ENCODE data around the gene HUS1B.

DNA sequence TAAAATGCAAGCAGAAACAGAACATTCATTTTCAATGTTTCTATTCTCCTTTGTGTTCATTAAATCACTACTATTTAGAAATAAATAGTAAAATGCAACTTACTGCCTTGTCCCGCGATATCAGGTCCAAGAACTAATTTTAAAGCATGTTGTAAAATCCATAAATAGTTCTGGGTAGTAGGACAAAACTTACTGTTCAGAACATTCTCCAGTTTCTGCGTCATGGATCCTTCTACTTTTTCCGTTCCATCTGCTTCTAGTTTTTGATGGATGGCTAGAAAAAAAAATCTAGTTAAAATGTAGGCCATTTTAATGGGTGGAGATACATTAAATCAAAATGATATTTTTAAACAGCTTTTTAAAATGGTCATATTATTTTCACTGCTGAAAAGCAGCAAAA lies 47.0 kb downstream of the HUS1B start:
- TF ChIP-seq, protein P1, sequence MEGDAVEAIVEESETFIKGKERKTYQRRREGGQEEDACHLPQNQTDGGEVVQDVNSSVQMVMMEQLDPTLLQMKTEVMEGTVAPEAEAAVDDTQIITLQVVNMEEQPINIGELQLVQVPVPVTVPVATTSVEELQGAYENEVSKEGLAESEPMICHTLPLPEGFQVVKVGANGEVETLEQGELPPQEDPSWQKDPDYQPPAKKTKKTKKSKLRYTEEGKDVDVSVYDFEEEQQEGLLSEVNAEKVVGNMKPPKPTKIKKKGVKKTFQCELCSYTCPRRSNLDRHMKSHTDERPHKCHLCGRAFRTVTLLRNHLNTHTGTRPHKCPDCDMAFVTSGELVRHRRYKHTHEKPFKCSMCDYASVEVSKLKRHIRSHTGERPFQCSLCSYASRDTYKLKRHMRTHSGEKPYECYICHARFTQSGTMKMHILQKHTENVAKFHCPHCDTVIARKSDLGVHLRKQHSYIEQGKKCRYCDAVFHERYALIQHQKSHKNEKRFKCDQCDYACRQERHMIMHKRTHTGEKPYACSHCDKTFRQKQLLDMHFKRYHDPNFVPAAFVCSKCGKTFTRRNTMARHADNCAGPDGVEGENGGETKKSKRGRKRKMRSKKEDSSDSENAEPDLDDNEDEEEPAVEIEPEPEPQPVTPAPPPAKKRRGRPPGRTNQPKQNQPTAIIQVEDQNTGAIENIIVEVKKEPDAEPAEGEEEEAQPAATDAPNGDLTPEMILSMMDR (conservative IDR thresholded peaks at IDR 0.05; ENCODE audit: low read depth, low read length), result no peak
- no peak for TF ChIP-seq EZH2phosphoT487 (IDR thresholded peaks at IDR 0.05; ENCODE audit: borderline replicate concordance, low read length)

All from PC-3 (cell line).